HTERT RPE-1 (cell line): ENCODE results near the gene DTNA.
"Not testable (repeated sequence)": the region's sequence is repeated elsewhere in the genome, so short reads cannot be mapped to it uniquely, and the experiment has no call there.

Source experiments
- in situ Hi-C: fragments of 300-500 bp; cut with MboI; formaldehyde crosslinking; loops from 4 replicates; pipeline ENCODE4 v1.14.3; 2020; ENCODE audit warnings: low sequenced_read_pairs

Gene DTNA

GRCh38 chr18:34887881-34888580 lies 177.9 kb downstream of the DTNA start:
- in situ Hi-C loops: no loop called here

- in situ Hi-C loops: no loop called here
Observed at GRCh38 chr18:34890486-34891085, 180.5 kb downstream of the DTNA start.

- in situ Hi-C loops: no loop called here
Observed at GRCh38 chr18:34892379-34892778, 182.3 kb downstream of the DTNA start.

DNA sequence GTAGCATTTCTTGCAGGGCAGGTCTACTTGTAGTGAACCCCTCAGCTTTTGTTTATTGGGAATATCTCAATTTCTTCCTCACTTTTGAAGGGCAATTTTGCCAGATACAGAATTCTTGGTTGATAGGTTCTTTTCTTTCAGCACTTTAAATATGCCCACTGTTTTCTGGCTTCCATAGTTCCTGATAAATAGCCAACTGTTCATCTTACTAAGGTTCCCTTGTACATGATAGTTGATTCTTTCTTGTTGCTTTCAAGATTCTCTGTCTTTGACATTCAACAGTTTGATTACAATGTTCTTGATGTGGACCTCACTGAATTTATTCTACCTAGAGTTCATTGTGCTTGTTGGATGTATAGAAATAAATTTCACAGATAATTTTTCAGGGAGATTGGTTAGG lies 183.1 kb downstream of the DTNA start:
- in situ Hi-C loops: no loop called here

DNA sequence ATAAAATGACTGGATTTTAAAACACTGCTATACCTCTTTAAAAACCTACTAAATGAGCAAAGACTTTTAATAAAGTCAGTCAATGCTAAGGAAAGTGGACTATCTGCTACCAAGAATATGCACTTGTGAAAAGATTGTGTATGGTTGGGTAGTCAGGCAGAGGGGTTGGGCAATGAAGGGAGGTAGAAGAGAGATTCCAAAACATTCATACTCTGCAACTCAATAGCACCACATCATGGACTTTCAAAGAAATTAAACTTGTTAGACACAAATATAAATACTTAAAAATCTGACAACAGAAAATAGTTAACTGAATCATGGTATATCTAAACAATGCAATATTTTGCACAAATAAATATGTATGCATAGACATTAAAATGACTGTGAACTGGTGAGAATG lies 191.2 kb downstream of the DTNA start:
- in situ Hi-C loops: no loop called here

DNA sequence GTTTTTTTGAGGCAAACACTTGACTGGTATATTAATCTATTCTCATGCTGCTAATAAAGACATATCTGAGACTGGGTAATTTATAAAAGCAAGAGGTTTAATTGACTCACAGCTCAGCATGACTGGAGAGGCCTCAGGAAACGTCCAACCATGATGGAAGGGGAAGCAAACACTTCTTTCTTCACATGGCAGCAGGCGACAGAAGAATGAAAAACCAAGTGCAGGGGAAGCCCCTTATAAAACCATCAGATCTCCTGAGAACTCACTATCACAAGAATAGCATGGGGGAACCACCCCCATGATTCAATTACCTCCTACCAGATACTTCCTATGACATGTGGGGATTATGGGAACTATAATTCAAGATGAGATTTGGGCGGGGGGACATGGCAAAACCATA lies 194.9 kb downstream of the DTNA start:
- in situ Hi-C loops: no loop called here

DNA sequence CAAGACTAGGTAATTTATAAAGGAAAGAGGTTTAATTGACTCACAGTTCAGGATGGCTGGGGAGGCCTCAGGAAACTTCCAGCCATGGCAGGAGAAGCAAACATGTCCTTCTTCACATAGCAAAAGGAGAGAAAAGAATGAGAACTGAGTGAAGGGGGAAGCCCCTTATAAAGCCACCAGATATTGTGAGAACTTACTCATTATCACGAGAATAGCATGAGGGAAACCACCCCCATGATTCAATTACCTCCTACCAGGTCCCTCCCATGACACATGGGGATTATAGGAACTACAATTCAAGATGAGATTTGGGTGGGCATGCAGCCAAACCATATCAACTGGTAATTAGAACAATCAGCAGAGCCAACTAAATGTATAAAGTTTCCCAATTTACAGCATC lies 196.9 kb downstream of the DTNA start:
- in situ Hi-C loops: not testable (repeated sequence)

GRCh38 chr18:34909637-34910364 lies 199.7 kb downstream of the DTNA start:
- in situ Hi-C loops: no loop called here

DNA sequence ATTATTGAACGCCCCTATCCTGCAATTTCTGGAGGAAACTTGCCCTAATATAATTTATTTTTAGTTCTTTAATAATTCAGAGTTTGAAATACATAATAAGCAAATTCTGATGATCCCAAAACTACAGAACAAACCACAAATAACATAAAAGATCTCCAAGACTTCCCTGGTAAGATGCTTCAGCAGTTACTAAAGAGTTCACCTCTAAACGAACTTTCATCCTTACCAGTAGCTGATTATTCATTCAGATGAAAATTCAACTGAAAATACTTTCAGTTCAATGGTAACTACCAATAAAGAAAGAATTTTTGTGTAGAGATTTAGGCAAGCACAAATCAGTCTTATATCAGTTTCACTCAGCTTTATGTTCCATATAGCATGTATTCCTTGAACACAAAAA lies 201.0 kb downstream of the DTNA start:
- in situ Hi-C loops: no loop called here

DNA sequence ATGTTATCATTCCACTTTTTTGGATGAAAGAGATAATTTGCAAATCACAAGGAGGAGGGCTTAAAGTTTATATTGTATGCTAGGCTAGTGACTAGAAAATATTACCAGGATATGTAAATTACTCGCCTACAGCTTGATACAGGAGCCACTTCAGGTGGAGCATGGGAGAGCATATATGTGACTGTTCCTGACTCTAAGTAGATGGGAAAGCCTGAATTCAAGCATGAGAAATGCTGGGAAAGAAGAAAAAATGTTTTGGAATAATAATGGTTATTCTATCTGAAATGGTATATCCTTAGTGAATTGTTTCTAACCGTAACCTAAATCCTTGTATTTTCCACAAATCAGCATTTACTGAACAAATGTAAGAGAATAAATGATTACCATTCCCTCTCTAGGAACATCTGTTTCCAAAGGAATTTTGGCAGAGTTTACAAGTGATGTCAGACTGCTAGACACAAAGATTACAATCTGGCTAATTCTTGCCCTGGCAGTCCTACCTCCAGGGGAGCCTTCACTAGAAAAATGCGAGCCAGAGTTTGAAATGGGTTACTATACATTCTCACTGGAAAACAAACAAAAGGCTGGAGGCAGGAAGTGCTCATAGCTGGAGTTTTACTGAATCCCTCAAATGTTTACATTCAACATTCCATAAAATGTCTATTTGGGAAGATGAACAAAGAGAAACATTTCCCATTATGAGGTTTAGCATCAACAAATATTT lies 201.7 kb downstream of the DTNA start:
- in situ Hi-C loops: no loop called here

GRCh38 chr18:34913837-34914661 lies 204.0 kb downstream of the DTNA start:
- in situ Hi-C loops: no loop called here

GRCh38 chr18:34915046-34915445 lies 204.9 kb downstream of the DTNA start:
- in situ Hi-C loops: no loop called here

- in situ Hi-C loops: not testable (repeated sequence)
Observed at GRCh38 chr18:34916539-34916938, 206.4 kb downstream of the DTNA start.

DNA sequence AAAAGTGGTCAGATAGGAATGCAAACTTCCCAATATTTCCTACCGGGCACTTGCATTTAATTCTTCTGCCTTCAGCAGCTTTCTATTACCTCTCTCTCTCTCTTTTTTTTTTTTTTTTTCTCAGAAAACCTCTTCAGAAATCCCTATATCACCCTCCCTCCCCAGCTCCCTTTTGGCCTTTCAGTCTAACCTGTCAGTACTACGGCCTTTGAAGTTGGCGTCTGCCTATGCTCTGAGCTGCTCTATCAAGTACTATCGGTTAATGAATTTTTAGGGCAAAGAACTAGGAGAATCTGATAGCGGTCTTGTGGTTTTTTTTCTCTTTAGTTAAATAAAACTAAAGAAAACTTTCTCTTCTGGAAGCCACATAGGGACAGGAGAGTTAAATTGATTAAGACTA lies 208.8 kb downstream of the DTNA start:
- in situ Hi-C loops: no loop called here

GRCh38 chr18:34921226-34921625 lies 211.1 kb downstream of the DTNA start:
- in situ Hi-C loops: no loop called here

DNA sequence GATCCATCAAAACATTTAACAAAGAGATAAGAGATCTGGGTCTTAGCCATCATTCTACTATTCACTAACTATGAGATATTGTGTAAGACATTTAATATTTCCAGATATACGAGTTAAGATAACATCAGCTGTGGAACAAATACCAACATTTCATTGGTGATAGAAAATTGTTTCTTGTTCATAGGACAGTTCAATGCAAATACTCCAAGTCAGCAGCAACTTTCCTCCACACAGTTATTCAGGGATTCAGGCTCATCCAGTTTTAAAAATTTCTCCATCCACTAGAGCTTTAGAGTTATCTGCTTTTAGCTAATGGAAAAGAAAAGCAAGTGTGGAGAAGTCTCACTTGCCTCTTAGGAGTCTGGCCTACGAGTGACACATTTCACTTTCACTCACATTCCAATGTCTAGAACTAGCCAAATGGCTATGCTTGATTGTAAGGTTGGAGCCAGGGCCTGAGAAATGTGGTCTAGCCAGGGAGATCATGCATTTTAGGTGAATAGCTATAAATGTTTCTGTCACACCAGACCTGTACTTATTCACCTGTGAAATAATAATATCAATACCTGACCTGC lies 211.8 kb downstream of the DTNA start:
- in situ Hi-C loops: no loop called here

DNA sequence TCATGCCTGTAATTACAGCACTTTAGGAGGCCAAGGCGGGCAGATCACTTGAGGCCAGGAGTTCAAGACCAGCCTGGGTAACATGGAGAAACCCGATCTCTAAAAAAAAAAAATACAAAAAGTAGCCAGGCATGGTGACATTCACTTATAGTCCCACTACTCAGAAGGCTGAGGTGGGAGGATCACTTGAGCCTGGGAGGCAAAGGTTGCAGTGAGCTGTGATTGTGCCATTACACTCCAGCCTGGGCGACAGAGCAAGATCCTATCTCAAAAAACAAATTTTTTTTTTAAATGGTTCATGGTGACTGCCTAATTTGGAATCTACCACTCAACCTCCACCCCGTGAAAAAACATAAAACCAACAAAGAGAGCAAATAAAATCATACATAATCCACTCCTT lies 212.5 kb downstream of the DTNA start:
- in situ Hi-C loops: not testable (repeated sequence)

GRCh38 chr18:34923911-34924310 lies 213.8 kb downstream of the DTNA start:
- in situ Hi-C loops: no loop called here

- in situ Hi-C loops: no loop called here
Observed at GRCh38 chr18:34926683-34927082, 216.6 kb downstream of the DTNA start.

GRCh38 chr18:34928088-34928753 lies 218.1 kb downstream of the DTNA start:
- in situ Hi-C loops: no loop called here
